ENCODE data around the gene GLDC.
"Not testable (repeated sequence)": the region's sequence is repeated elsewhere in the genome, so short reads cannot be mapped to it uniquely, and the experiment has no call there.

GLDC gene

GRCh38 chr9:6645355-6646292 lies at the start of gene GLDC:
Gene GLDC (minus strand): TSS chr9:6645729. CDS start chr9:6645499, 230 bp downstream.
- no peak for DNase-seq (ENCODE audit: low read depth)

- DNase-seq (ENCODE audit: low read depth), result no peak
Measured at GRCh38 chr9:6692881-6693361, 47.4 kb upstream of the GLDC start.

GRCh38 chr9:6692433-6692832 lies 46.9 kb upstream of the GLDC start:
- no peak for DNase-seq (ENCODE audit: low read depth)

GRCh38 chr9:6690675-6691070 lies 45.1 kb upstream of the GLDC start:
- DNase-seq (ENCODE audit: low read depth), result not testable (repeated sequence)

- DNase-seq (ENCODE audit: low read depth), result no peak
Measured at GRCh38 chr9:6689893-6690674, 44.6 kb upstream of the GLDC start.

GRCh38 chr9:6687180-6687579 lies 41.7 kb upstream of the GLDC start:
- no peak for DNase-seq (ENCODE audit: low read depth)

GRCh38 chr9:6686396-6686795 lies 40.9 kb upstream of the GLDC start:
- DNase-seq (ENCODE audit: low read depth), result peak; percentile 55

- DNase-seq (ENCODE audit: low read depth), result peak; percentile 18
Measured at GRCh38 chr9:6681957-6682501, 36.5 kb upstream of the GLDC start.

GRCh38 chr9:6681147-6681956 lies 35.8 kb upstream of the GLDC start:
- DNase-seq (ENCODE audit: low read depth), result peak; percentile 97

- DNase-seq (ENCODE audit: low read depth), result peak; percentile 27
Measured at GRCh38 chr9:6680797-6681146, 35.2 kb upstream of the GLDC start.

- no peak for DNase-seq (ENCODE audit: low read depth)
Measured at GRCh38 chr9:6677803-6678202, 32.3 kb upstream of the GLDC start.

GRCh38 chr9:6676254-6676921 lies 30.9 kb upstream of the GLDC start:
- DNase-seq (ENCODE audit: low read depth), result no peak

- DNase-seq (ENCODE audit: low read depth), result no peak
Measured at GRCh38 chr9:6675268-6675667, 29.7 kb upstream of the GLDC start.

GRCh38 chr9:6673326-6674025 lies 27.9 kb upstream of the GLDC start:
- DNase-seq (ENCODE audit: low read depth), result no peak

GRCh38 chr9:6672118-6672517 lies 26.6 kb upstream of the GLDC start:
- peak; percentile 11 for DNase-seq (ENCODE audit: low read depth)

- DNase-seq (ENCODE audit: low read depth), result no peak
Measured at GRCh38 chr9:6671416-6671815, 25.9 kb upstream of the GLDC start.

- no peak for DNase-seq (ENCODE audit: low read depth)
Measured at GRCh38 chr9:6669881-6670280, 24.4 kb upstream of the GLDC start.

GRCh38 chr9:6667633-6668280 lies 22.2 kb upstream of the GLDC start:
- peak; percentile 24 for DNase-seq (ENCODE audit: low read depth)

- DNase-seq (ENCODE audit: low read depth), result no peak
Measured at GRCh38 chr9:6667080-6667479, 21.6 kb upstream of the GLDC start.

- no peak for DNase-seq (ENCODE audit: low read depth)
Measured at GRCh38 chr9:6665628-6666027, 20.1 kb upstream of the GLDC start.
